ENCODE measurements around the gene DYSF. TPM values are rescaled to one million over a fixed set of nuclear protein-coding genes. Genes with fewer than 3 reads are reported as not detected.
A peak's percentile ranks its signal among the peaks of the same experiment; 100 is the strongest.

Gene DYSF
- polyA plus RNA-seq, 4 donors: 9.9 to 18.5 (median 17.1) TPM

- DNase-seq (ENCODE audit: low read depth in 4 of 4, low spot score in 3 of 4): no peak
Measured at GRCh38 chr2:71666094-71666474, 212.7 kb downstream of the DYSF start.

GRCh38 chr2:71667256-71668182 lies 214.2 kb downstream of the DYSF start:
- DNase-seq (ENCODE audit: low read depth in 4 of 4, low spot score in 3 of 4): no peak

GRCh38 chr2:71668326-71669057 lies 215.1 kb downstream of the DYSF start:
- no peak for DNase-seq (ENCODE audit: low read depth in 4 of 4, low spot score in 3 of 4)

- no peak for DNase-seq (ENCODE audit: low read depth in 4 of 4, low spot score in 3 of 4)
Measured at GRCh38 chr2:71669058-71669456, 215.7 kb downstream of the DYSF start.

GRCh38 chr2:71669628-71670429 lies 216.5 kb downstream of the DYSF start:
- no peak for DNase-seq (ENCODE audit: low read depth in 4 of 4, low spot score in 3 of 4)

GRCh38 chr2:71670430-71670795 lies 217.1 kb downstream of the DYSF start:
- no peak for DNase-seq (ENCODE audit: low read depth in 4 of 4, low spot score in 3 of 4)

- no peak for DNase-seq (ENCODE audit: low read depth in 4 of 4, low spot score in 3 of 4)
Measured at GRCh38 chr2:71671203-71671854, 218.0 kb downstream of the DYSF start.

- DNase-seq (ENCODE audit: low read depth in 4 of 4, low spot score in 3 of 4): no peak
Measured at GRCh38 chr2:71671895-71672825, 218.8 kb downstream of the DYSF start.

- DNase-seq (ENCODE audit: low read depth in 4 of 4, low spot score in 3 of 4): no peak
Measured at GRCh38 chr2:71672826-71673795, 219.8 kb downstream of the DYSF start.

GRCh38 chr2:71674158-71674851 lies 220.9 kb downstream of the DYSF start:
- DNase-seq (ENCODE audit: low read depth in 4 of 4, low spot score in 3 of 4): no peak

- DNase-seq (ENCODE audit: low read depth in 4 of 4, low spot score in 3 of 4): peak in 1 of 4 donors; percentile 18
Measured at GRCh38 chr2:71675296-71675695, 221.9 kb downstream of the DYSF start.

- DNase-seq (ENCODE audit: low read depth in 4 of 4, low spot score in 3 of 4): no peak
Measured at GRCh38 chr2:71678874-71679273, 225.5 kb downstream of the DYSF start.

GRCh38 chr2:71679491-71679890 lies 226.1 kb downstream of the DYSF start:
- DNase-seq (ENCODE audit: low read depth in 4 of 4, low spot score in 3 of 4): no peak

GRCh38 chr2:71680925-71681324 lies 227.6 kb downstream of the DYSF start:
- no peak for DNase-seq (ENCODE audit: low read depth in 4 of 4, low spot score in 3 of 4)

GRCh38 chr2:71681626-71682025 lies 228.3 kb downstream of the DYSF start:
- DNase-seq (ENCODE audit: low read depth in 4 of 4, low spot score in 3 of 4): no peak

- DNase-seq (ENCODE audit: low read depth in 4 of 4, low spot score in 3 of 4): no peak
Measured at GRCh38 chr2:71682341-71682740, 229.0 kb downstream of the DYSF start.

GRCh38 chr2:71683070-71683469 lies 229.7 kb downstream of the DYSF start:
- no peak for DNase-seq (ENCODE audit: low read depth in 4 of 4, low spot score in 3 of 4)

GRCh38 chr2:71683666-71684065 lies 230.3 kb downstream of the DYSF start:
- DNase-seq (ENCODE audit: low read depth in 4 of 4, low spot score in 3 of 4): no peak
